GM12891 (cell line): ENCODE results near the gene KDM5D.

Experiments used
- POLR2A ChIP-seq: IDR thresholded peaks from 2 replicates; pipeline ENCODE4 v1.6.1; 2011; ENCODE audit warnings: low read depth, low read length, control low read depth
- POLR2AphosphoS5 ChIP-seq: IDR thresholded peaks from 2 replicates; pipeline ENCODE4 v1.6.1; 2011; ENCODE audit warnings: low read depth, low read length, control low read depth
- TAF1 ChIP-seq: IDR thresholded peaks from 2 replicates; pipeline ENCODE4 v1.6.1; 2011; ENCODE audit warnings: low read depth, low read length, control low read depth

DNA sequence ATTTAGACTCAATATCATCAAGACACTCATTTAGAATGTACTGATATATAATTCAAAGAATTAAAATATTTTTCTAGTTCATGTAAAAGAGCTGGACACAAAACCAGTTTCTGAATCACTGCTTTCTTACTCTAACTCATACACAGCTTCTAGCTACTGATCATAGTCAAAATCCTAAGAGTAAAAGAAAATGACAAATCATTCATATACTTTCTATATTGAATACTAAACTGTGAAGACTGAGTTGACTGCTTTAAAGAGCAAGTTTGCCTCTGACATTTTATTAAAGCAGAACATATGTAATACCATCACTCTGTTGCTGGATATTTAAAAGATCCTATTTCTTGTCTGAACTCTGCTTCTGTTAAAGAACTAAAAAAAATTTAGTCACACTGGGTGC, 2.4 kb downstream of the KDM5D start:
- TF ChIP-seq POLR2AphosphoS5 (no peak), POLR2A (no peak), TAF1 (no peak)
